DOHH2 (cell line): ENCODE data around the gene LRIG2.
"Not testable (repeated sequence)": the region's sequence is repeated elsewhere in the genome, so short reads cannot be mapped to it uniquely, and the experiment has no call there.

ENCODE experiments used
- H3F3A ChIP-seq: fragments of 200-600 bp; sonication (generic), shearing (Covaris generic); 2 replicates; pipeline ENCODE4 v1.6.0; 2016; ENCODE audit warnings: antibody characterized with exemption, mild to moderate bottlenecking; ENCODE audit not compliant: control insufficient read depth, insufficient read depth
- H3K27ac ChIP-seq: fragments of 200-600 bp; sonication (generic); 2 replicates; pipeline ENCODE4 v1.5.1; 2014; ENCODE audit warnings: low read depth, mild to moderate bottlenecking, low read length, moderate library complexity
- H3K27me3 ChIP-seq: fragments of 200-600 bp; sonication (generic); 2 replicates; pipeline ENCODE4 v1.6.1; 2014; ENCODE audit warnings: mild to moderate bottlenecking, low read length, mixed read lengths; ENCODE audit not compliant: control insufficient read depth
- H3K36me3 ChIP-seq: fragments of 200-600 bp; sonication (generic); 2 replicates; pipeline ENCODE4 v1.6.1; 2014; ENCODE audit warnings: mild to moderate bottlenecking, low read length, moderate library complexity, mixed read lengths; ENCODE audit not compliant: control insufficient read depth
- H3K4me1 ChIP-seq: fragments of 200-600 bp; sonication (generic); 2 replicates; pipeline ENCODE4 v1.6.1; 2014; ENCODE audit warnings: mild to moderate bottlenecking, low read length, mixed read lengths; ENCODE audit not compliant: control insufficient read depth
- H3K4me2 ChIP-seq: fragments of 200-600 bp; sonication (generic); 2 replicates; pipeline ENCODE4 v1.6.0; 2014; ENCODE audit warnings: mild to moderate bottlenecking, low read length, moderate library complexity
- H3K4me3 ChIP-seq: fragments of 200-600 bp; sonication (generic); 2 replicates; pipeline ENCODE4 v1.5.1; 2014; ENCODE audit warnings: mild to moderate bottlenecking, low read length, mixed read lengths
- H3K79me2 ChIP-seq: fragments of 200-600 bp; sonication (generic); 2 replicates; pipeline ENCODE4 v1.6.1; 2014; ENCODE audit warnings: mild to moderate bottlenecking, low read length, mixed read lengths; ENCODE audit not compliant: control insufficient read depth
- H3K9me2 ChIP-seq: fragments of 200-600 bp; sonication (generic); replicated peaks from 2 replicates; pipeline ENCODE4 v1.6.1; 2014; ENCODE audit warnings: mild to moderate bottlenecking, low read length, mixed read lengths; ENCODE audit not compliant: control insufficient read depth
- H3K9me3 ChIP-seq: fragments of 200-600 bp; sonication (generic); 2 replicates; pipeline ENCODE4 v1.6.1; 2014; ENCODE audit warnings: antibody characterized with exemption, low read length, mixed read lengths; ENCODE audit not compliant: control insufficient read depth, insufficient read depth
- H4K20me1 ChIP-seq: fragments of 200-600 bp; sonication (generic); 2 replicates; pipeline ENCODE4 v1.6.0; 2014; ENCODE audit warnings: low read depth, mild to moderate bottlenecking, antibody characterized with exemption, low read length, moderate library complexity; ENCODE audit not compliant: control insufficient read depth, insufficient read depth
- CTCF ChIP-seq: fragments of 200-600 bp; sonication (generic); IDR thresholded peaks from one replicate; pipeline ENCODE4 v1.5.1; 2014; ENCODE audit warnings: antibody characterized with exemption, mild to moderate bottlenecking, low read depth, low read length; ENCODE audit not compliant: poor library complexity, severe bottlenecking
- EZH2phosphoT487 ChIP-seq: fragments of 200-600 bp; sonication (generic); IDR thresholded peaks from 2 replicates; pipeline ENCODE4 v1.6.1; 2017; ENCODE audit warnings: borderline replicate concordance, mild to moderate bottlenecking, antibody characterized with exemption, low read length, moderate library complexity, mixed read lengths

LRIG2 gene

DNA sequence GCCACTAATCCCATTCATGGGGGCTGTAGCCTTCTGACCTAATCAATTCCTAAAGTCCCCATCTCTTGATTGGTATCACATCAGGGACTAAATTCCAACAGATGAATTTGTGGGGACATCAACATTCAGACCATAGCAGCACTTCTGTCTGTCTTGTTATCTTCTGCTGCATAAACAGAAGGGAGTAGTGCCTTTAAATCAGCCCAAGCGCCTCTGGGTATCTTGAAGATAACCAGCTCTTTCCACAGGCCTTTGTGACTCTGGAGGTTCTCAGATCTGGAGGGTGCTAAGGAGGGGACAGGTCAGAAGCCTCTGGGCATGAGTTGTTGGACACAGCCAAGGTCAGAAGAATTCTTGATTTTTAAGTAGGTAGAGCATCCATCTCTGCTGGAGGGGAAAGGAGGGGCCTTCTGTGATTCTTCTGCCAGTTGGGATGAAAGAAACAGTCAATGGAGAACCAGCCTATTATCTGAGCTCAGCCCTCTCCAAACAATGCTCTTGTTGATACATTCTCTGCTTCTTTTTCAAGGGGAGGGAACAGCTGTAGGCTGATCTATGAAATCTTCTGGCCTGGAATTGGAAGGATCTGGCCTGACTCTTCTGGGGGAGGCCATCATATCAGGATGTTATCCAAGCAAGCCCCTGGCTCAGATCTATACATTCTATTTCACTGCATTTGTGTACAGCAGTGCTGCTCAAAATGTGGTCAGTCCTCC is 31.3 kb upstream of the LRIG2 start:
- H3K4me2 ChIP-seq: no peak overlapping the region
- H4K20me1 ChIP-seq: no peaks in the 10 kb centered on the region
- peaks cover 14% of the 10 kb centered on the region; the same call in 1 of the 2 replicates for H3K27me3 ChIP-seq
- H3K4me1 ChIP-seq: peaks cover 4% of the 10 kb centered on the region
- H3F3A ChIP-seq: no peaks in the 10 kb centered on the region
- no peaks in the 10 kb centered on the region for H3K9me3 ChIP-seq
- no peaks in the 10 kb centered on the region for H3K36me3 ChIP-seq
- no peaks in the 10 kb centered on the region for H3K9me2 ChIP-seq
- no peak overlapping the region for H3K4me3 ChIP-seq
- no peak for TF ChIP-seq CTCF
- no peak for TF ChIP-seq EZH2phosphoT487
- no peak overlapping the region for H3K27ac ChIP-seq
- no peaks in the 10 kb centered on the region for H3K79me2 ChIP-seq

DNA sequence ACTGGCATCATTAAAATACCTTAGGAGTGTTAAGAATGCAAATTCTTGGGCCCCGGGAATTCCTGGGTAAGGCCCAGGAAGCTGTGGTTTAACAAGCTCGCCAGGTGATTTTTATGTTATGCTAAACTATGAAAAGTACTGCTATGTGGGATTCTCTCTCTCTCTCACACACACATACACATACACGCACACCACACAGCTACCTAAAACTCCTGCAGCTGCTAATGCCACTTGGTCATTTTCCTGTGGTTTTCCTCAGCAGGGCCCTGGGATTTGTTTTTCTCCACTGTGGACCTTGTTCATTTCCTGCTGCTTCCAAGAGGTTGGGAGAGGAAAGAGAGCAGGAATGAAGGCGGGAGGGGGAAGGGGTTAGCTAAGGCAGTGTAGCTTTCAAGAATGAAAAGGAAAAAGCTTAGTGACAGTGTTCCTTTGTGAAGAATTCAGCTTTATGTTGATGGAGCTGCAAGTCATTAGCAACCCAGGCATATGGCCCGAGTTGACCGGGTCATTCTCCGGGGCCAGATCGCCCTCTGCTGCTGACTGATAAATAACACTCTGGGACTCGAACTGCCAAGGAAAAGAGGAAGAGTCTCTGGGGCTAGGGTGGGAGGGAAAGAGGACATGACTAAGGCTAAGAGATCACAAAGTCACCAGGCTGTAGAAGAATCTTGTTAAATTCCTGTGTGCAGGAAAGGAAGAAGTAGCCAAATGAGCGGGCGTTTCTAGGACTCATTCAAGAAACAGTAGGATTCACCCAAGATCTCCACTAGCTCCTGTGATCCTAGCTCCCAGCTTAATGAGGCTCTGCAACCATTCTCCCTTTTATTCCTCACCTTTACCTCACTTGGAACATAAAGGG is 30.5 kb upstream of the LRIG2 start:
- H3K36me3 ChIP-seq: no peaks in the 10 kb centered on the region
- H3K79me2 ChIP-seq: no peaks in the 10 kb centered on the region
- no peaks in the 10 kb centered on the region for H4K20me1 ChIP-seq
- H3F3A ChIP-seq: no peaks in the 10 kb centered on the region
- no peaks in the 10 kb centered on the region for H3K9me2 ChIP-seq
- H3K4me3 ChIP-seq: no peak overlapping the region
- peaks cover 14% of the 10 kb centered on the region; the same call in 1 of the 2 replicates for H3K27me3 ChIP-seq
- no peak overlapping the region for H3K4me2 ChIP-seq
- no peaks in the 10 kb centered on the region for H3K9me3 ChIP-seq
- peaks cover 4% of the 10 kb centered on the region for H3K4me1 ChIP-seq
- H3K27ac ChIP-seq: no peak overlapping the region
- TF ChIP-seq EZH2phosphoT487: no peak
- TF ChIP-seq CTCF: peak; percentile 62

- not testable (repeated sequence) for H3F3A ChIP-seq, H3K4me3 ChIP-seq, H3K79me2 ChIP-seq, H3K27ac ChIP-seq, H3K4me2 ChIP-seq, H3K9me2 ChIP-seq, H3K9me3 ChIP-seq, H4K20me1 ChIP-seq, H3K4me1 ChIP-seq, H3K36me3 ChIP-seq
- peaks cover 14% of the 10 kb centered on the region; the same call in 1 of the 2 replicates for H3K27me3 ChIP-seq
These were observed 29.9 kb upstream of the LRIG2 start for GRCh38 chr1:113043144-113043488.

DNA sequence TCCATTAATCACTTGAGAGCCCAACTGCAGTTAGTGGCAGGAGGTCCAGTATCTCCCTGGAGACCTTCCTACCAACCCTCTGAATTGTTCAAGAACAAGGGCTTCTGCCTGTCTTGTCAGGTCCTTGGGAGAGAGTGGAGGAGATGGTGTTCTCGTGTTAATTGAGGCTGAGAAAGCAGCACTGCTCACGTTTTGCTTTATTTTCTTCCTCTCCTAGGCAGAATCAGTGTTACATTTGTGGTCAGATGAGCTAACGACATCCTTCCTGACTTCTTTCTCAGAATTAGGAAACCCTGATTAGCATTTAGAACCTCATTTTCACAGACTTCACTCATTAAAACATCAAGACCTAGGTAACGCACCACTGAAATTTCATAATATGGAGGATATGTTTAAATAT is 26.4 kb upstream of the LRIG2 start:
- H4K20me1 ChIP-seq: no peaks in the 10 kb centered on the region
- 0 out of 2 replicates have a peak, but pooled peaks cover 5% of the 10 kb centered on the region for H3K27me3 ChIP-seq
- H3K4me3 ChIP-seq: no peak overlapping the region
- no peak for TF ChIP-seq EZH2phosphoT487
- no peaks in the 10 kb centered on the region for H3F3A ChIP-seq
- H3K79me2 ChIP-seq: no peaks in the 10 kb centered on the region
- H3K4me1 ChIP-seq: peaks cover 4% of the 10 kb centered on the region
- H3K4me2 ChIP-seq: no peak overlapping the region
- H3K27ac ChIP-seq: no peak overlapping the region
- H3K9me2 ChIP-seq: no peaks in the 10 kb centered on the region
- H3K36me3 ChIP-seq: no peaks in the 10 kb centered on the region
- H3K9me3 ChIP-seq: no peaks in the 10 kb centered on the region
